ENCODE measurements around the gene TRIP12. TPM values are rescaled to one million over a fixed set of nuclear protein-coding genes. Genes with fewer than 3 reads are reported as not detected.
"Not testable (repeated sequence)": the region's sequence is repeated elsewhere in the genome, so short reads cannot be mapped to it uniquely, and the experiment has no call there.

Gene TRIP12
- total RNA-seq, 2 experiments from 2014 or later: 235 to 270 TPM

DNA sequence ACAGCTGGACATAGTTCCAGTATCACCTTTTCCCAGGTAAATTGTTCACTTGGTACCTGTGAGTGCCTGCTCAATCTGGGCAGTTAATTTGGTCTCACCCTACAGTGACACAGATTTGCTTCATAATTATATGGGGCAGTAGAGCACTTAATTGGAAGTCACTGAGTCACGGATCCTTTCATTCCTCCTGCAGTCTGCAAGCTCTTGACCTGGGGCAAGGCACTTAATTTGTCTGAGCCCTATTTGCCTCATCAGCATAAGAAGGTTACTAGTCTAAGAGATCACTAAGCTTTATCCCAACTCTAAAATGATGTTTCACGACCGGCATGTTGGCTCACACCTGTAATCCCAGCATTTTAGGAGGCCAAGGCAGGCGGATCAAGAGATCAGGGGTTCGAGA lies 9.4 kb upstream of the TRIP12 start:
- no peaks in the 10 kb centered on the region for H3K27me3 Mint-ChIP-seq
- no peak overlapping the region for H3K4me3 Mint-ChIP-seq
- CTCF ChIA-PET: no interaction called here
- H3K36me3 Mint-ChIP-seq: no peaks in the 10 kb centered on the region
- DNase-seq (no peak), ATAC-seq (no peak)
- no peak overlapping the region for H3K27ac Mint-ChIP-seq
- H3K4me1 Mint-ChIP-seq: peaks cover 5% of the 10 kb centered on the region
- H3K9me3 Mint-ChIP-seq (ENCODE audit: low read depth): no peaks in the 10 kb centered on the region

- no peaks in the 10 kb centered on the region for H3K27me3 Mint-ChIP-seq
- H3K36me3 Mint-ChIP-seq: no peaks in the 10 kb centered on the region
- H3K4me1 Mint-ChIP-seq: peaks cover 7% of the 10 kb centered on the region
- H3K27ac Mint-ChIP-seq: no peak overlapping the region
- H3K9me3 Mint-ChIP-seq (ENCODE audit: low read depth): no peaks in the 10 kb centered on the region
- CTCF ChIA-PET: no interaction called here
- H3K4me3 Mint-ChIP-seq: no peak overlapping the region
- no peak for DNase-seq
- ATAC-seq: no peak
These were observed 8.8 kb upstream of the TRIP12 start for GRCh38 chr2:229930656-229931055.

DNA sequence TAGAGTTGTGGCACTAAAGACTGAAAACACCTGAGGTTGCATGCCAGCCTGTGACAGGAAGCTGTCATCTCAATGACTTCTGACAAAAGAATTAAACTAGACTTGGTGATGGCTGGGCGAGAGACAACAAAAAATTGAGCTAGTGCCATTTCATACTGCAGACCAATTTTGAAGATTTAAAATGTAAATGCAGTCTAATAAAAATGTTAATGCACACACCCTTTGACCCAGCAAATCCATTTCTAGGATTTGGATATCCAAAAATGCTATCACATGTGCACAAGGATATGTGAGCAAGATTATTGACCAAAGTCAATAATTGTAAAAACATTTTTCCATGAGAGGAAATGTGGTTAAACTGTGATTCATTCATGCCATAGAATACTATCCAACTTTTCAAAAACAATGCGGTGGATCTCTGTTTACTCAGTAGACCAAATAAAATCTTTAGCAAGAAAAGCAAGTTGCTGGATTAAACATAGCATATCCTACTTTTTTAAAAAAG lies 6.1 kb upstream of the TRIP12 start:
- Mint-ChIP-seq H3K4me3 (no peak overlapping the region), H3K27ac (no peak overlapping the region), H3K4me1 (peaks cover 24% of the 10 kb centered on the region), H3K36me3 (no peaks in the 10 kb centered on the region), H3K9me3 (ENCODE audit: low read depth) (no peaks in the 10 kb centered on the region), H3K27me3 (no peaks in the 10 kb centered on the region)
- no peak for DNase-seq
- CTCF ChIA-PET: no interaction called here
- ATAC-seq: no peak

DNA sequence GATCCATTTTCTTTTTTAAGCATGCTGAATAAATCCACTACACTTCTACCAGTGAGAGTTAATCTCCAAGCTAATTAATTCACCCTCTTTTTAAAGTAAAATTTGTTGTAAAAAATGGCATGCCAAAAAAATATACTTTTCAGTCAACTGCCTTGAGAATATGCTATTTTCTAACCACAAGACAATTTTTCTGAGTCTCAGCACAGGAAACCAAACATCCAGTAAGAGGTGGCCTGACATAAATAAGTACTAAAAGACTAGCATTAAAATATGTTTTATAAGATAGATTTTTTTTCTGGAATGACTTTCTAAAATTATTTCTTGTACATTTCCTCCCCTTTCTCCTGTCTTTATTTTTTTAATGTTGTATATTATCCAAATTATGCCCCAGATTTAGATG lies 3.4 kb upstream of the TRIP12 start:
- Mint-ChIP-seq H3K27me3 (no peaks in the 10 kb centered on the region), H3K27ac (no peak overlapping the region), H3K4me3 (no peak overlapping the region), H3K9me3 (ENCODE audit: low read depth) (no peaks in the 10 kb centered on the region), H3K4me1 (peaks cover 30% of the 10 kb centered on the region), H3K36me3 (peaks cover 9% of the 10 kb centered on the region)
- no peak for ATAC-seq
- CTCF ChIA-PET: interaction anchor here (0.8 kb wide), 1 partner anchor 127 kb away, joined by 3 read pairs; no protein-coding TSS in a partner anchor
- no peak for DNase-seq

DNA sequence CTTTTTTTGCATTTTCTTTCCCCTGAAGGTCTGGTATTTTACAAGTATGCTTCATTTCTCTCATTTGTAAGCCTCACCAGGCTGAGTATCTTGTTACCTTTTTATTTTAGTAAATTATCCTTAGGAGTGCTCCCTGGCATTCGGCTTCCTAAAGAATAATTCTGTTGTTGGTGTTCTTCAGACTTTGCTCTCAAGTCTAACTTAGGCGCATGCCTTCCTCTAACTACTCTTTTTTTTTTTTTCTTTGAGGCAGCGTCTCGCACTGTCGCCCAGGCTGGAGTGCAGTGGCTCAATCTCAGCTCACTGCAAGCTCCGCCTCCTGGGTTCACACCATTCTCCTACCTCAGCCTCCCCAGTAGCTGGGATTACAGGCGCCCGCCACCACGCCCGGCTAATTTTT lies 2.7 kb upstream of the TRIP12 start:
- H3K27ac Mint-ChIP-seq; H3K9me3 Mint-ChIP-seq (ENCODE audit: low read depth); H3K27me3 Mint-ChIP-seq; DNase-seq; CTCF ChIA-PET; H3K4me3 Mint-ChIP-seq; ATAC-seq: not testable (repeated sequence)
- H3K36me3 Mint-ChIP-seq: peaks cover 15% of the 10 kb centered on the region
- peaks cover 37% of the 10 kb centered on the region for H3K4me1 Mint-ChIP-seq

DNA sequence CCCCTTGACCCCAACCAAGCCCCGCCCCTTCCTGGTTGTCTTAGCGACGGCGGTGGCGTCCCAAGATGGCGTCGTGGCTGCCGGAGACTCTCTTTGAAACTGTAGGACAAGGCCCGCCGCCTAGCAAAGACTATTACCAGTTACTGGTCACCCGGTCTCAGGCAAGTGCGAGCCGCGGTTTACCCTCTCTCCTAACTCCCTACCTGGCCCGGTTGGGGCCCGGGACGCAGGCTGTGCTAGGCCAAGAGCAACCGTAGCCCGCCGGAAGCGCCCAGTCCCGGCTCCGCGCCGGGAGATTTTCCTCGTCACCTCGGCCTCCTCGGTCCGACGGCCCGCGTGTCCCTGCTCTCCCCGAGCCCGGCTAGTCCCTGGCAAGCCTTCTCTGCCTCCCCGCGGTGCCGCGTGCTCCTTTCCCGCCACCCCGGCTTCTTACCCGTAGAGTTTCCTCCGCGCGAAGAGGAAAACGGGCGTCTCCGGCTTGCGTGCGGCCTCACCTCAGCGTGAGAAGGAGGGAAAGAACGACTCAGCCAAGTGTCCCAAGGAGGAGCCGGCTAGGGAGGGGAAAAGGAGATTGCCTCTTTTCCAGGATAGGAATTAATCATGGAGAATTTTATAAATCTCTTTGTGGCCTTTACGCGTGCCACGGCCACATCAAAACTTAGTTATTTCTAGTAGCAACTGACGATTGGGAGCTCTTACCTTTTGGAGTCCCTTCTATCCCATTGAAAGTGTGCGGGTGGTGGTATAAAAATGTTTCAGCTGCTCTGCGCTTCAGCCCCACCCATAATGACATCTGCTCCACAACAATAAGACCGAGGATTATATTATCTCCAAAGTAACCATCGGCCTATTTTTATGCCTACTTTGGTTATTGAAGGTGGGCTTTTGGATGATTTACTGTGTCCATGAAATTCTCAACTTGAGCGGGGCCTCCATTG lies 909 bp upstream of the TRIP12 start, which contains the start of gene FBXO36:
Gene FBXO36 (plus strand): TSS at position 55 of the 938 bp plus-strand sequence. CDS start 11 bp downstream, at position 66.
- CTCF ChIA-PET: interaction anchor here (1.2 to 3.1 kb wide), 4 partner anchors 12 to 122 kb away, joined by 3 to 16 read pairs (median 7); no protein-coding TSS in a partner anchor
- Mint-ChIP-seq H3K4me1 (peaks cover 45% of the 10 kb centered on the region), H3K27ac (peak within 1 kb of the TSS; percentile 99), H3K36me3 (peaks cover 24% of the 10 kb centered on the region), H3K27me3 (no peaks in the 10 kb centered on the region), H3K4me3 (peak within 1 kb of the TSS; percentile 99), H3K9me3 (ENCODE audit: low read depth) (no peaks in the 10 kb centered on the region)
- DNase-seq (peak; percentile 93), ATAC-seq (peak; percentile 65)

DNA sequence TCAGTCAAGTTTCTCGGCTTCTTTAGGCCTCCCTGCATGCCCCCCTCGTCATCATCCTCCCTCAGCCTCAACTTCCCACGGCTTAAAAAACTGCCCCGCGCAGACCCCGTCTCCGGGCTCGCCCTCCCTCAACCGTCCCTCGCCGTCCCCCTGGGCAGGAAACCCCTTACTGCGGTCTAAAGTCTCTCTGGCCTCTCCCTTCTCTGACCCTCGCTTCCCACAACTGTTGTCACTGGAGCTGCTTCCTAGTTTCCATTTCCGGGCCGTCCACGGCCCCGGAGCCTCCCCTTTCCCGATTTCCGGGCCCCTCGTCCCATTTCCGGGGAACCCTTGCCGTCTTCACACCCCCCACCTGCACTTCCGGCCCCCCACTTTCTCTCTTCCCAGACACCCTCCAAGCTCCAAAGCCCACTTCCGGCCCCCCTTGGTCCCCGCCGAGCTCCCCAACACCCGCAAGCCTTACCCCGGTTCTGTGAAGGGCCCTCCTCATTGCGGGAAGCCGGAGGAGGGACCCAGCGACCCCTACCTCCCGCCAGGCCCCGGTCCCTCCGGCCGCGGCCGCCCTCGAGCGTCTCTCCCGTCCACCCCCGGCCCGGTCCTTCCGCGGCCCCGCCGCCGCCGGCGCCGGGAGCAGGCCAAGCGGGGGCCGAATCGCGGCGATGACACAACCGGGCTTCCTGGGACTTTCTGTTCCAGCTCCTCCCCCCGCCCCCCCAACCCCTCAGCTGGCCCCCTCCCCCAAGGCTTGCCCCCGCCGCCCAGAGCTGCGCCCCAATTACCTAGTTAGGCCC lies 513 bp downstream of the TRIP12 start:
- peak overlapping the region; percentile 99 for H3K27ac Mint-ChIP-seq
- H3K27me3 Mint-ChIP-seq: no peaks in the 10 kb centered on the region
- CTCF ChIA-PET: interaction anchor here (0.6 to 3.1 kb wide), 7 partner anchors 11 to 1132 kb away, joined by 3 to 16 read pairs (median 3); no protein-coding TSS in a partner anchor
- ATAC-seq: peak; percentile 16
- peaks cover 33% of the 10 kb centered on the region for H3K36me3 Mint-ChIP-seq
- peak; percentile 85 for DNase-seq
- peak overlapping the region; percentile 99 for H3K4me3 Mint-ChIP-seq
- peaks cover 47% of the 10 kb centered on the region for H3K4me1 Mint-ChIP-seq
- no peaks in the 10 kb centered on the region for H3K9me3 Mint-ChIP-seq (ENCODE audit: low read depth)

- no peak for ATAC-seq
- H3K4me1 Mint-ChIP-seq: peaks cover 45% of the 10 kb centered on the region
- peaks cover 37% of the 10 kb centered on the region for H3K36me3 Mint-ChIP-seq
- H3K4me3 Mint-ChIP-seq: peak overlapping the region; percentile 99
- no peaks in the 10 kb centered on the region for H3K9me3 Mint-ChIP-seq (ENCODE audit: low read depth)
- peak overlapping the region; percentile 99 for H3K27ac Mint-ChIP-seq
- peak; percentile 59 for DNase-seq
- no peaks in the 10 kb centered on the region for H3K27me3 Mint-ChIP-seq
- CTCF ChIA-PET: interaction anchor here (1.0 to 3.1 kb wide), 6 partner anchors 10 to 147 kb away, joined by 3 to 16 read pairs (median 5); no protein-coding TSS in a partner anchor
These were observed 1.7 kb downstream of the TRIP12 start for GRCh38 chr2:229920011-229920641.

- Mint-ChIP-seq H3K4me1 (peaks cover 43% of the 10 kb centered on the region), H3K36me3 (peaks cover 44% of the 10 kb centered on the region), H3K27ac (peak overlapping the region; percentile 2), H3K9me3 (ENCODE audit: low read depth) (no peaks in the 10 kb centered on the region), H3K4me3 (no peak overlapping the region), H3K27me3 (no peaks in the 10 kb centered on the region)
- no peak for DNase-seq
- ATAC-seq: no peak
- CTCF ChIA-PET: interaction anchor here (1.3 to 1.5 kb wide), 2 partner anchors 117 to 242 kb away, joined by 3 read pairs; no protein-coding TSS in a partner anchor
These were observed 4.0 kb downstream of the TRIP12 start for GRCh38 chr2:229917793-229918192.

DNA sequence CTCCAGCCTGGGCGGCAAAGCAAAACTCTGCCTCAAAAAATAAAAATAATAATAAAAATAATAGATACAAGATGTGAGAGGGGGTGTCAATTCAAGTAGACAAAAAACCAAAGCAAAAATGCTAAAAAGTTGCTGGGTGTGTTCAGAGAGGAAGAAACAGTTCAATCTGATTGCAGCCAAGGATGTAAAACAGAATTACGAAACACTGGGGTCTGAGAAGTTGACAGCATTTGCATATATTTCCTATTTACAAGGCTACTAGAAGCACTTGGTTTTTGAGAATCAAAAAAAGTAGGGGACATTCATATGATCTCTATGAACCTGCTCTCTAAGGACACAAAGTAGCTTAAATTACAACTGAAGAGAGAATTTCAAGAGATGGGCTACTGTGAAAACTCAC lies 7.6 kb downstream of the TRIP12 start:
- ATAC-seq (no peak), DNase-seq (no peak)
- no peak overlapping the region for H3K27ac Mint-ChIP-seq
- CTCF ChIA-PET: interaction anchor here (1.8 kb wide), 1 partner anchor 44 kb away, joined by 3 read pairs; no protein-coding TSS in a partner anchor
- no peaks in the 10 kb centered on the region for H3K9me3 Mint-ChIP-seq (ENCODE audit: low read depth)
- peaks cover 29% of the 10 kb centered on the region for H3K36me3 Mint-ChIP-seq
- H3K27me3 Mint-ChIP-seq: no peaks in the 10 kb centered on the region
- H3K4me1 Mint-ChIP-seq: peaks cover 54% of the 10 kb centered on the region
- no peak overlapping the region for H3K4me3 Mint-ChIP-seq

DNA sequence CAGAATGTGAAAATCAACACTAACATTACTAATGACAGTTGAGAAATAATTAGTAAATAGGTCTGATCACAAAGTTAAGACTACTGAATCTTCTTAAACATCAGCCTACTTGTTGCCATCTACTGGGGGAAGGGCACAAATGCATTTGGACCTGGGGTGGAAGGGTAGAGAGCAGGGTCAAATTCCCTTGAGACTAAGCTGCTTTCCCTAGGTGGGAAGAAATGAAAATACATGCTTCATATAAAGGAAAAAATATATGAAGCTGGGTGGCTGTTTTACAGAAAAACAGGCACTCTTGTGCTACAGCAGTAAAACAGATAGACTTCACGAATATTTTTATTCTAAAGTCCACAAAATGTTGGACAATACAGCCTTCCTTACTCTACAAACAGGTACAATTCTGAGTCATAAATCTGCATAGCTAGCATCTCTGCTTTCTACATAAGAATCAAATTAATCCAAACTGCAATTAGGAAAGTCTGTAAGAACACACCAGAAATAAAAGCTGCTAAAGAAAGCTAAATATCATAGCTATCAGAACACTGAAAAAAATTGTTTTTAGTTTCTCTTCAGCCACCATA lies 10.9 kb downstream of the TRIP12 start:
- CTCF ChIA-PET: interaction anchor here (0.8 to 4.4 kb wide), 12 partner anchors 11 to 135 kb away, joined by 3 to 37 read pairs (median 4); partner anchors contain the start of genes FBXO36 and TRIP12
- Mint-ChIP-seq H3K27ac (peak overlapping the region; percentile 65), H3K4me3 (no peak overlapping the region), H3K36me3 (peaks cover 18% of the 10 kb centered on the region), H3K27me3 (no peaks in the 10 kb centered on the region), H3K4me1 (peaks cover 40% of the 10 kb centered on the region), H3K9me3 (ENCODE audit: low read depth) (no peaks in the 10 kb centered on the region)
- DNase-seq (peak; percentile 49), ATAC-seq (peak; percentile 74)

- no peak for DNase-seq
- Mint-ChIP-seq H3K27ac (peak overlapping the region; percentile 24), H3K27me3 (no peaks in the 10 kb centered on the region), H3K36me3 (peaks cover 17% of the 10 kb centered on the region), H3K9me3 (ENCODE audit: low read depth) (no peaks in the 10 kb centered on the region), H3K4me1 (peaks cover 39% of the 10 kb centered on the region), H3K4me3 (no peak overlapping the region)
- ATAC-seq: peak; percentile 25
- CTCF ChIA-PET: interaction anchor here (0.7 to 4.4 kb wide), 11 partner anchors 9 to 134 kb away, joined by 3 to 37 read pairs (median 4); partner anchors contain the start of genes FBXO36 and TRIP12
These were observed 11.5 kb downstream of the TRIP12 start for GRCh38 chr2:229910147-229910831.

All from activated CD8-positive, alpha-beta memory T cell treated with anti-CD3 and anti-CD28 coated beads, Interleukin-2, amount 10 ng/mL, durations not matched to agents 7 days and 5 days (primary cell).